Stimulated activated CD8-positive, alpha-beta memory T cell treated with anti-CD3 and anti-CD28 coated beads, Interleukin-12 subunit alpha, Interleukin-12 subunit beta, amount 100 ng/mL, for 24 hours (primary cell): Measurements from ENCODE around the gene TIMM8B.
"Not testable (repeated sequence)": the region's sequence is repeated elsewhere in the genome, so short reads cannot be mapped to it uniquely, and the experiment has no call there.

Source experiments
- DNase-seq: peaks from one replicate; pipeline ENCODE4 v3.0.0-alpha.2; 2020; ENCODE audit errors: extremely low read depth

The TIMM8B gene

GRCh38 chr11:112086422-112087191 lies at the start of gene TIMM8B, which contains the start of gene SDHD:
Gene TIMM8B (minus strand): TSS chr11:112086756. CDS start chr11:112086723, 33 bp downstream.
Gene SDHD (plus strand): TSS chr11:112086873. CDS start chr11:112086908, 35 bp downstream.
- DNase-seq: peak; percentile 85

GRCh38 chr11:112134473-112134872 lies 47.9 kb upstream of the TIMM8B start:
- DNase-seq: no peak

GRCh38 chr11:112132737-112133136 lies 46.2 kb upstream of the TIMM8B start:
- DNase-seq: no peak

- DNase-seq: no peak
Measured at GRCh38 chr11:112129656-112130055, 43.1 kb upstream of the TIMM8B start.

GRCh38 chr11:112128483-112129121 lies 42.0 kb upstream of the TIMM8B start:
- no peak for DNase-seq

- no peak for DNase-seq
Measured at GRCh38 chr11:112127056-112127455, 40.5 kb upstream of the TIMM8B start.

GRCh38 chr11:112123129-112123528 lies 36.6 kb upstream of the TIMM8B start:
- DNase-seq: no peak

- DNase-seq: no peak
Measured at GRCh38 chr11:112121981-112122615, 35.5 kb upstream of the TIMM8B start.

- no peak for DNase-seq
Measured at GRCh38 chr11:112118176-112118575, 31.6 kb upstream of the TIMM8B start.

- DNase-seq: no peak
Measured at GRCh38 chr11:112115386-112115785, 28.8 kb upstream of the TIMM8B start.

- no peak for DNase-seq
Measured at GRCh38 chr11:112114460-112114859, 27.9 kb upstream of the TIMM8B start.

- DNase-seq: no peak
Measured at GRCh38 chr11:112113539-112114457, 27.2 kb upstream of the TIMM8B start.

GRCh38 chr11:112106070-112106469 lies 19.5 kb upstream of the TIMM8B start:
- DNase-seq: no peak

- no peak for DNase-seq
Measured at GRCh38 chr11:112103446-112103845, 16.9 kb upstream of the TIMM8B start.

- no peak for DNase-seq
Measured at GRCh38 chr11:112100462-112100861, 13.9 kb upstream of the TIMM8B start.

- no peak for DNase-seq
Measured at GRCh38 chr11:112097734-112098528, 11.4 kb upstream of the TIMM8B start.

- DNase-seq: no peak
Measured at GRCh38 chr11:112096194-112096593, 9.6 kb upstream of the TIMM8B start.

GRCh38 chr11:112095302-112095701 lies 8.7 kb upstream of the TIMM8B start:
- not testable (repeated sequence) for DNase-seq

- no peak for DNase-seq
Measured at GRCh38 chr11:112087212-112087611, 656 bp upstream of the TIMM8B start.

GRCh38 chr11:112085822-112086421 lies 634 bp downstream of the TIMM8B start:
- DNase-seq: no peak
